Stimulated activated CD8-positive, alpha-beta memory T cell treated with anti-CD3 and anti-CD28 coated beads, Interleukin-12 subunit alpha, Interleukin-12 subunit beta, amount 100 ng/mL, for 1 hour (primary cell): ENCODE results near the gene ANKRD24.
A peak's percentile ranks its signal among the peaks of the same experiment; 100 is the strongest.
"Not testable (repeated sequence)": the region's sequence is repeated elsewhere in the genome, so short reads cannot be mapped to it uniquely, and the experiment has no call there.

Source experiments
- DNase-seq: peaks from one replicate; pipeline ENCODE4 v3.0.0-alpha.2; 2020; ENCODE audit warnings: low read depth

ANKRD24 gene

DNA sequence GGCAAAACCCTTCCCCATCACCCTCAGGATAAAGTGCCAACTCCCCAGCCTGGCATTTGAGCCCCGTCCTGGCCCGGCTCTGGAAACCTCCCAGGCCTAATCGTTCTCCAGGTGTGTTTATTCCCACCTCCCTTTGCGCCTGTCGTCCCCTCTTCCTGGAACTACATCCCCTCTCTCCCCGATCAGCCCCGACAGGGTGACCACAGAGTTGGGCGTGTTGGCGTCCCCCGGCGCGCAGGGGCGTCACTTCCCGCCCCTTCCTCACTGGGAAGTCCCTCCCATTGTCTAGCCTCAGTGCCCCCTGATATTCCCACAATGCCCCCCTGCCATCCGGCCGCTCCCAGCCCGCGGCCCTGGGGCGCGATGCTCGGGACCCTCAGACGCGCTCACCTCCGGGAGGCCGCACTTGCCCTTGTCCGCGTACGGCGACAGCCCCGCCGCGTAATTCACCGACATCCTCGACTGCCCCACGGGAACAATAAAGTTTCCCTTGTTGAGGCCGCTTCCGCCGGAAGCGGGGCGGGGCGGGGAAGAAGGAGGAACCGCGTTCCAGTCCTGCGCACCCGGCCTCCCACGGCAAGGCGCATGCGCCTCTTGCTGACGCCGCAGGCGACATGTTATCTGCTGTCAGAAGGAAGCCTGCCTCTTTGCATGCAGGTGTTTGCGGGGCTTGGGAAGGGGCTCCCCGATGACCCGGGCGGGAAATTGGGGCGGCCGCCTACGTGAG lies at the start of gene ANKRD24, which contains the start of gene SIRT6:
Gene ANKRD24, plus strand, starts transcription at position 606 of the 727 bp plus-strand sequence. CDS start 3,737 bp downstream, outside the sequence.
Gene SIRT6, minus strand, starts transcription at position 480 of the 727 bp plus-strand sequence. Its CDS starts 24 bp downstream, at position 456.
- peak; percentile 96 for DNase-seq

GRCh38 chr19:4134351-4134750 lies 48.1 kb upstream of the ANKRD24 start:
- no peak for DNase-seq

DNA sequence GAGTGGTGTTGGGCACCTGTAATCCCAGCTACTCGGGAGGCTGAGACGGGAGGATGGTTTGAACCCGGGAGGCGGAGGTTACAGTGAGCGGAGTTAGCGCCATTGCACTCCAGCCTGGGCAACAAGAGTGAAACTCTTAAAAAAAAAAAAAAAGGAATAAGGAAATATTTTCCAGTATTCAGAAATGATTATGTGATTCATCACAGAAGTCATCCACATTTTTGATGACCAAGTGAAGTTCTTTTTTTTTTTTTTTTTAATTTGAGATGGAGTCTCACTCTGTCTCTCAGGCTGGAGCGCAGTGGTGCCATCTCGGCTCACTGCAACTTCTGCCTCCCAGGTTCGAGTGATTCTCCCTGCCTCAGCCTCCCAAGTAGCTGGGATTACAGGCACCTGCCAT lies 47.1 kb upstream of the ANKRD24 start:
- not testable (repeated sequence) for DNase-seq

DNA sequence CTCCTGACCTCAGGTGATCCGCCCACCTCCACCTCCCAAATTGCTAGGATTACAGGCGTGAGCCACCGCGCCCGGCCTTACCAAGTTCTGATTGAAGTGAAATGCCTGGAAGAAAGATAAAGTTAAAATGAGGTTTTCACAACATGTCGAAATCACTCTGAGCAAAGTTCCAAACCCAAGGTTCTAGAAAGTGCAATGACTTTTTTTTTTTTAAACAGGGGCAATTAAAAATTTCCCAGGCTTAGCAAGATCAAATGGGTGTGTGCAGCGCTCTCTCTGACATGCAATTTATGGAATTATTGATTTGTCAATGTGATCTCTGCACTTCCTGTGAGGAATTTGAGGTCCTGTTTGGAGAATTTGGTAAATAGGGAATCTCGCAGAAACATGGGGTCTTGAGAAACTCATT lies 45.8 kb upstream of the ANKRD24 start:
- DNase-seq, result no peak

GRCh38 chr19:4138445-4138844 lies 44.0 kb upstream of the ANKRD24 start:
- DNase-seq, result no peak

- peak; percentile 86 for DNase-seq
These were observed 42.8 kb upstream of the ANKRD24 start for GRCh38 chr19:4139614-4140236.

GRCh38 chr19:4140237-4140711 lies 42.2 kb upstream of the ANKRD24 start:
- no peak for DNase-seq

DNA sequence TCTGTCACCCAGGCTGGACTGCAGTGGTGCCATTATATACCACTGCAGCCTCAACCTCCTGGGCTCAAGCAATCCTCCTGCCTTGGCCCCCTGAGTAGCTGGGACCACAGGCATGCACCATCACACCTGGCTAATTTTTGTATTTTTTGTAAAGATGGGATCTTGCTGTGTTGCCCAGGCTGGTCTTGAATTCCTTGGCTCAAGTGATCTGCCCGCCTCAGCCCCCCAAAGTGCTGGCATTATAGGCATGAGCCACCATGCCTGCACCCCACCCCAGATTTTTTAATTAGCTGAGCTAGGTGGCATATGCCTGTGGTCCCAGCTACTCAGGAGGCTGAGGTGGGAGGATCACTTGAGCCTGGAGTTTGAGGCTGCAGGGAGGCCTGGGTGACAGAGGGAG lies 39.6 kb upstream of the ANKRD24 start:
- DNase-seq, result not testable (repeated sequence)

DNA sequence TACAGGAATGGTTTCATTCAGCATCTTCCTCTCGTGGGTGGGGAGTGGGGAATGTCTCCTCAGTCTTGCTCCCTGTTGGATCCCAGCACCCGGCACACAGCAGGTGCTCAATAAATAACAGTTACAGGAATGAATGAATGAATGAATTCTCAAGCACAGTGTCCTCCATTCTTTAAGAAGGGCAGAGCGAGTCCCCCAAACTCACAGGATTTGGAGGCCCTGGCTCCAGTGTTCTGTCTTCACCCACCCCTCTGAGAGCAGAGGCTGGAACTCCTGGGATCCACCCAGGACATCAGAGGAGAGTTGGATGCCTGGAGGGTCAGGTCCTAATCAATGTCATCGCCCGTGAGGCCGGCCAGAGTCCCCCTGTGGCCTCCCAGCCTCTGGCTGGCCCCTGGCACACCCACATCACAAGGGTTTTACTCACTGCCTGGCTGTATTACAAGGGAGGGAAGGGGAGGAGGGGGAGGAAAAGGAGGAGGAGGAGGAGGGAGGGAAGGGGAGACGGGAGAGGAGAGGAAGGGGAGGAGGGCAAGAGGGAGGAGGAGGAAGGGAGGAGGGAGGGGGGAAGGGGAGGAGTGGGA lies 37.7 kb upstream of the ANKRD24 start:
- DNase-seq, result no peak

DNA sequence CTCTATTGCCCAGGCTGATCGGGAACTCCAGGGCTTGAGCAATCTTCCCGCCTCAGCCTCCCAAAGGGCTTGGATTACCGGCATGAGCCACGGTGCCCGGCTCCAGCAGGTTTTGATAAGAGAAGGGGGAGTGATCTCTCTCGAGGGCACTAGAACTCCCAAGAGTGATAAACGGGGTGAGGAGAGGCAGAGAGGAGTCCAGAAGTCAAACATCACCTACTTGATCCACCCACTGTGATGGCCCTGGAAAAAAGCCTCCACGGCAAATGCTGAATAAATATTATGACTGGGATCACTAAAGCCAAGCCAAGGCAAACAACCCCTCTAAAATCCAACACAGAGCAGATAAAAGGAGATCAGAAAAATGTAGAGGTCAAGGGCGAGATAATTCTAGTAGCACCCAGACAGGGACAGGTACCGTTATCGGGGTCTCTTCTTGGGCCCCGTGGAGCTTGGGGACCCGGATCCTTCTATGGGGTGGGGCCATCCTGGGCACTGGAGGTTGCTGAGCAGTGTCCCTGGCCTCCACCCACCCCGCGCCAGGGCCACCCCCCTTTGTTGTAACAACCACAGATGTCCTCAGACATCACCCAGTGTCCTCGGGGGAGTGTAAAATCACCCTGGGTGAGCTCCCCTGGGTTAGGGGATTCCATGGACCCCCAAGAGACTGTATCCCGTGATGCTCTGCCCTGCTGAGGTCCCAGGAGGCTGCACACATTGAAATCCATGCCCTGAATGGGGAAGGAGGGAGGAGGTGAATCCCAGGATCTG lies 32.8 kb upstream of the ANKRD24 start:
- DNase-seq, result no peak

- no peak for DNase-seq
These were observed 30.9 kb upstream of the ANKRD24 start for GRCh38 chr19:4151623-4152022.

DNA sequence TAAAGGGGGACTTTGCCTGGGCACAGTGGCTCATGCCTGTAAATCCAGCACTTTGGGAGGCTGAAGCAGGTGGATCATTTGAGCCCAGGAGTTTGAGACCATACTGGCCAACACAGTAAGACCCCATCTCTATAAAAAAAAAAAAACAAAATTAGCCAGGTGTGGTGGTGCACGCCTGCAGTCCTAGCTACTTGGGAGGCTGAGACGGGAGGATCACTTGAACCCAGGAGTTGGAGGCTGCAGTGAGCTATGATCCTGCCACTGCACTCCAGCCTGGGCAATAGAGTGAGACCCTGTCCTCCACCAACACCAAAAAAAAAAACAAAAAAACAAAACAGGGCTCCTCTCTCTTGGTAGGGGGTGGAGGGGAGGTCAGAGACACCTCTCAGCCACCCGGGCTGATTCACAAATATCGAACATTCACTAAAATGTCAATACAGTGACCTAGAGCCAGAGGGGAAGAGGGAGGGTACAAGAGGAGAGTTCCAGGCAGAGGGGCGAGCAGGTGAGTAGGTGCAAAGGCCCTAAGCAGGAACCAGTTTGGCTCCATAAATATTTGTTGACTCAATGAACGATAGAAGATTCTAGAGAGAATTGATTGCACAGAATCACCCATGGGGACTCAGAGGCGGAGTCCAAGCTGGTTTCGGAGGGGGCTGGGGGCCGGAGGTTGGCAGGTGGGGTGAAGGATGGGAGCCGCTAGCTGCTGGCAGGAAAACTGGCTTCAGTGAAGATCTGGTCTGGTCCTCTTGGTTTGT lies 30.1 kb upstream of the ANKRD24 start:
- no peak for DNase-seq

- DNase-seq, result no peak
These were observed 27.7 kb upstream of the ANKRD24 start for GRCh38 chr19:4154571-4155312.

GRCh38 chr19:4157164-4157563 lies 25.3 kb upstream of the ANKRD24 start:
- DNase-seq, result no peak

DNA sequence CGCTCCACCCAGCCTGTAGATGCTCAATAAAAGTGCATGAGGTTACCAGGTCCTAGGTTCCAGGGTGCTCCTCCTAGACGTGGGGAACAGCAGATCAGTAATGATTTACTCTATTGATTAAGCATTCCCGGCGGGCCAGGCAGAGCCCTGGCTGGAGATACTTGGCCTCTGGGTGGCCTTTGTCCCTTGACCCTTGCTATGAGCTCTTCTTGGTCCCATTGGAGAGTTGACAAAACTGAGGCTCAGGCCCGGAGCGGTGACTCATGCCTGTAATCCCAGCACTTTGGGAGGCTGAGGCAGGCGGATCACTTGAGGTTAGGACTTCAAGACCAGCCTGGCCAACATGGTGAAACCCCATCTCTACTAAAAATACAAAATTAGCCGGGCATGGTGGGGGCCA lies 24.5 kb upstream of the ANKRD24 start:
- not testable (repeated sequence) for DNase-seq

- DNase-seq, result no peak
These were observed 20.9 kb upstream of the ANKRD24 start for GRCh38 chr19:4161415-4162077.

DNA sequence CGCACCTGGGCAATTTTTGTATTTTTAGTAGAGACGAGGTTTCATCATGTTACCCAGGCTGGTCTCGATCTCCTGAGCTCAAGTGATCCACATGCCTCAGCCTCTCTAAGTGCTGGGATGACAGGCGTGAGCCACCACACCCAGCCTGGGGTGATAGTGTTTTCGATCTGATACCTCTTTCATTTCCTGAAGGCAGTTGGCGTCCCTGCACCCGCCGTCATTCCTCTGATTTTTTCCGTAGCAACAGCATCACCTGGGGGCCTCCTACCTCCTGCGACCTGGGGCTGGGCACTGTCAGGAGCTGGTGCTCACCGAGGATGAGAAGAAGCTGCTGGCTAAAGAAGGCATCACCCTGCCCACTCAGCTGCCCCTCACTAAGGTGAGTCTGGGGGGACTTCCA lies 18.2 kb upstream of the ANKRD24 start:
- no peak for DNase-seq

GRCh38 chr19:4171676-4172075 lies 10.8 kb upstream of the ANKRD24 start:
- DNase-seq, result no peak

GRCh38 chr19:4172861-4173473 lies 9.5 kb upstream of the ANKRD24 start:
- DNase-seq, result peak; percentile 40
